Stimulated activated CD8-positive, alpha-beta memory T cell treated with anti-CD3 and anti-CD28 coated beads, Interleukin-12 subunit alpha, Interleukin-12 subunit beta, amount 100 ng/mL, for 24 hours (primary cell): ENCODE data around the gene POLR2E.
"Not testable (repeated sequence)": the region's sequence is repeated elsewhere in the genome, so short reads cannot be mapped to it uniquely, and the experiment has no call there.

Experiments
- DNase-seq: peaks from one replicate; pipeline ENCODE4 v3.0.0-alpha.2; 2020; ENCODE audit errors: extremely low read depth

POLR2E gene

DNA sequence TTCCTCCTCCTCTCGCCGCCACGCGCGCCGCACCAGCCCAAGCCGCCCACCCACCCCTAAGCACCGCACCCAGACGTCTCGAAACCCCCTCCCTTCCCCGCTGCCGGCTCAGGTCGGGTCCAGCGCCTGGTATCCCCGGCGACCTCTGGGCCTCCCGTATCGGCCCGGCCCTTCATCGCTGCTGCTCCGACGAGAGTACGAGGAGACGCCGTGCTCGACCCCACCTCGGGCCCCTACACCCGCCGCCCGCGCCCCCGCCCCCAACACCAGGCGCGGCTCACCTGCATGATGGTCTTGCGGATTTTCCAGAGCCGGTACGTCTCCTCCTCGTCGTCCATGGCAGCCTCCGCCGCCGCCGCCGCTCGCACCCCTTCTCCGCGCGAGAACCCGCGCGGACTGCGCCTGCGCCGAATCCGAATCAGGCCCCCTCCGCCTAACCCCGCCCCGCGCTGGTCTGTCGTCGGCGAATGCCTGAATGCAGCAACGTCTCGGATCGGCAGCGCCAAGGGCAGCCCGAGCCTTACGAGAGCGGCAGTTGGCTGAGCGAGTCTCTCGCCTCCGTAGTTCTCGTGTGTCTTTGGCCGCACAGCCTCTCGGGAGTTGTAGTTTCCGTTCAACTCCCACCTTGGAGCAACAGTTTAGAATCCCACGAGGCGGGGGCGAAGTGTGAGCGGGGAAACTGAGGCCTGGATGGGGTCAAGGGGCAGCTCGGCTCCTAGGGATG, at the start of gene POLR2E:
TSS of gene POLR2E (minus strand) at position 398 of the 724 bp plus-strand sequence. CDS start at position 338, 60 bp downstream.
- peak; percentile 95 for DNase-seq

DNA sequence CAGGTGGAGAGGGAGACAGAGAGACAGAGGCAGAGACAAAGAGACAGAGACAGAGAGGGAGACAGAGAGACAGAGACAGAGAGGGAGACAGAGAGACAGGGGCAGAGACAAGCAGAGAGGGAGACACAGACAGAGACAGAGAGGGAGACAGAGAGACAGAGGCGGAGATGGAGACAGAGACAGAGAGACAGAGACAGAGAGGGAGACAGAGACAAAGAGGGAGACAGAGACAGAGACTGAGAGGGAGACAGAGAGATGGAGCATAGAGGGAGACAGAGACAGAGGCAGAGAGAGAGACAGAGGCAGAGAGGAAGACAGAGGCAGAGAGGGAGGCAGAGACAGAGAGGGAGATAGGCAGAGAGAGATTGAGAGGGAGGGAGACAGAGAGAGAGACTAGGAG, 49.6 kb upstream of the POLR2E start:
- DNase-seq, result no peak

DNA sequence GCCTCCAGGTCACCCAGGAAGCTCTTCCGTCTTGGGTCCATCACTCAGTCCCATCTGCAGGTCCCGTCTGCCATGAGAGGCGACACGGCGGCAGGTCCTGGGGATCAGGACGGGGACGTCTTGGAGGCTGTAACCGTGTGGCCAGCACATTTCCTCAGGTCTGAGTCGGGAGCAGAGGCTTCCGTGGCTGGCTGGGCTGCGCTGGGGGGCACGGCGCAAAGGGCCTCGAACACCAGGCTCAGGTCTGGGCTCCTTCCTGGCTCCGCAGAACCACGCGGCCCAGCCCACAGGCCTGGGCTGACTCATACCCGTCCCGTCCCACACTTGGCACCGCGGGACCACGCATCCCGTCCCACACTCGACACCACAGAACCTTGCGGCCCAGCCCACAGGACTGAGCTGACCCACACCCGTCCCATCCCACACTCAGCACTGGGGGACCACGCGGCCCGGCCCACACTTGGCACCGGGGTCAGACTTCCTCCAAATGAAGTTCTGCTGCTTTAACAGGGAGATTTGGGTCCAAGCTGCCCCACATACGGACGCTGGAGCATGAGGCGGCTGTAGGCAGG, 48.7 kb upstream of the POLR2E start:
- no peak for DNase-seq

DNA sequence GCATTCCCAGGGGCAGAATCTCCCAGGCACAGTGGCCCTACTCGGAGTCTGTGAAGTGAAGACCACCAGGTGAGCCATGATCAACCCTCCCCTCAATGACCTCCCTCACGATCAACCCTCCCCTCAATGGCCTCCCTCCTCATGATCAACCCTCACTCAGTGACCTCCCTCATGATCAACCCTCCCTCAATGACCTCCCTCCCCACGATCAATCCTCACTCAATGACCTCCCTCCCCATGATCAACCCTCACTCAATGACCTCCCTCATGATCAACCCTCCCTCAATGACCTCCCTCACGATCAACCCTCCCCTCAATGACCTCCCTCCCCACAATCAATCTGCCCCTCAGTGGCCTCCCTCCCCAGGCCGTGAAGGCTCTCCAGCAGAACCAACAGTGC, 46.8 kb upstream of the POLR2E start:
- no peak for DNase-seq

DNA sequence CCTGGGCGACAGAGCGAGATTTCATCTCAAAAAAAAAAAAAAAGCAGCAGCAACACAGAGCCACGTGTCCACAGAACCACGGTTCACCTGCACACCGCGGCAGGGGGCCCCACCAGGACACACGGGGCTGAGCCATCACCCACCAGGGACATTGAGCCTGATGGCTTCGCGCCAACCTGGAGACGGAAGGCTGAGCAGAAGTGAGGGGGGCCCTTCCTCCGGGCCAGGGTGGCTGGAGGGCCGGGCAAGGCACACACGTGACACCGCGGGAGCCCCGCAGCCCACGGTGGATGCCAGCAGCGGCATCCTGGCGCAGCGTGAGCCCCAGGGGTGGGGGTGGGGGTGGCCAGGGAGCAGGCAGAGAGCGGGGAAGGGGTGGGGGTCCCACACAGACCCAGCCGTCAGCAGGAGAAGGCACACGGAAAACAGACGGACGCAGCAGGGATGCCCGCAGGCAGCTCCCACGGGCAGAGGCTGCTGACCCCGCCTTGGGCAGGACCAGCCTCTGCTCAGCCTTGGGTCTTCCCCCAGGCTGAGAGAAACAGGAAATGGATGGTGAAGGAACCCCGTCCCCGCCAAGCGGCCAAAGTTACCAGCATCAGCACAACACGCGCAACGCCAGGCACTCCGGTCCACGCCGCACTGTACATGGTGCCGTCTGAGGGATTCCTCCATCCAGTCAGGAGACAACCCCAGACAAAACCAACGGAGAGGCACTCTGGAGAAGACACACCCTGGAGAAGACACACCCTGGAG, 45.3 kb upstream of the POLR2E start:
- no peak for DNase-seq

DNA sequence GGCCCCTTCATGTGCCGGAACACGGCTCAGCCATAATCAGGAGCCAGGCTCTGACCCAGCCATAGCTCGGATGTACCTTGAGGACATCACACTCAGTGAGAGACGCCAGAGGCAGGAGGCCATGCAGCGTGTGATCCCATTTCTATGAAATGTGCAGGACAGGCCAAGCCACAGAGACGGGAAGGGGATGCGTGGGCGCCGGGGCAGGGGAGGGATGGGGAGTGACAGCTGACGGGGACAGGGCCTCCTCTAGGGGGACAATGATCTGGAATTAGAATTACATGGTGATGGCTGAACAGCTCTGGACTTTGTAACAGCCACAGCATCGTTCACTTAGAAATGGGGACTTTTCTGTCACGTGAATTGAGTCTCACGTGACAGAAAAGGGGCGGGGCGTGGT, 44.0 kb upstream of the POLR2E start:
- DNase-seq, result no peak

DNA sequence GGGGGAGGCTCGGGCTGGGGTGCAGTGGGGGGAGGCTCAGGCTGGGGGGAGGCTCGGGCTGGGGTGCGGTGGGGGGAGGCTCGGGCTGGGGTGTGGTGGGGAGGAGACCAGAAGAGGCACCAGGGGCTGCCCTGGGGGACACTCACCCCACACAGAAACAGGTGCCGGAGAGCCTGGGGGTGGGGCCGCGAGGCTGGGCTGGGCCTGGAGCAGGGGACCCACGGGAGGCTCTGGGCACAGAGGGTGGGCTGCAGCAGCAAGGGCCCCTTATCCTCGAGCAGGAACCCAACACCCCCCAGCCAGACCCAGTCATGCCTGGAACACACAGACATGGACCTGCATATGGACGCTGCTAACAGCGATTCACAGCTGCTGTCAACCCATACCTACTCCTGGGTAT, 42.9 kb upstream of the POLR2E start:
- DNase-seq, result no peak

DNA sequence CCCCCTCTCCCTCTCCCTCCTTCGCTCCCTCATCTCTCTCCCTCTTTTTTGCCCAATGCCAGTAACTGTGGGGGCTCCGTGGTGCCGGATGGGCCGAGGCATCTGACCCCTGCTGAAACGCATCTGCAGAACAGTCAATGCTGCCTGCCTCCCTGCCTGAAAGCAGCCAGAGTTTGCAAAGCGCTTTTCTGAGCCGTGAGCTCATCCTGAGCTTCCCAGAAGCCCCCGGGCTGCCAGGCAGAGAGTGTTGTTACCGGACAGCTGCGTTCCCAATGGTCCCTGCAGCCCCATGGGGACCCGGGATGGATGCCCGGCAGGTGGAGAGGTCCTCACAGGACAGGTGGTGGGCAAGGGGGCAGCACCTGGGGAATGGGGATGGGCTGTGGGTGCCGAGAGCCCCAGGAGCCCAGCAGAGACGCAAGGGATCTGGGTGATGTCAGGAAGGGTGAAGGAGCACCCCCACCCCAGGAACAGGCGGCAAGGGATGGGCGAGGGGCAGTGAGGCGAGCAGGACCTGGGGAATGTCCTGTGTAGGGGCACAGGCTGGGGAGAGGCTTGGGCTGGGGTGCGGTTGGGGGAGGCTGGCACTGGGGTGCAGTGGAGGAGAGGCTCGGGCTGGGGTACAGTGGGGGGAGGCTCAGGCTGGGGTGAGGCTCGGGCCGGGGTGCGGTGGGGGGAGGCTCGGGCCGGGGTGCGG, 41.6 kb upstream of the POLR2E start:
- DNase-seq, result no peak

DNA sequence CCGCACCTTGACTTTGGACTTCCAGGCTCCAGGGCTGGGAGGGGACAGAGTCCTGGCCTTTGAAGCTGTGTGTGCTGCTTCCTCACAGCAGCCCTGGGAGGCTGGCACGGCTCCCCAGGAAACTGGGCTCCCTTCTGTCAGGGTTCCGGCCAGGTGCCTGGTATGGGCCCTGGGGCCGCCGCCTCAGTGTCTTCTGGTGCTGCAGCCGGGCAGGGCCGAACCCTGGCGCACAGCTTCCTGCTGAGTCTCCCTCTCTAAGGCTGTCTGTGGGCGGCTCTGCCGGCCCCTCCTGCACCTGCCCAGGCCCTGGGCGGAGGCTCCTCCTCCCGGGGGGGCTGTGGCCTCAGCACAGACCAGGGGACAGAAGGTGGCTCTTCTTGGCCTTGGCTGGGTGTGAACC, 41.0 kb upstream of the POLR2E start:
- DNase-seq, result no peak

DNA sequence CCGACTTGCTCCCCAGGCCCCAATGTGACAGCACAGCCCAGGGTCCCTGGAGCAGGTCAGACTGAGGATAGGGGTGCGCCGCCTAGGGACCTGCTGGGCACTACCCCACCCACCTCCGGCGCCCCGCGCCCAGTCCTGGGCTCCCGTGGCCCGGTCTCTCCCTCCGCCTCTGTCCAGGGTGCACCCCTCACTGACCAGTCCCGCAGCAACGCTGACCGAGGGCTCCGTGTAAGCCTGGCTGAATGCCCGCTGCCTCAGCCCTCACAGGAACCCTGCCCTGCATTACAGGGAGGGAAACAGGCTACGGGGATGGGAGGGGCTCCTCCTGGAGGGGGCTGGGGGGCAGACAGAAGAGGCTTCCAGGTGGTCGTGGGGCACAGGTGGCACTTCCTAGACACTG, 40.3 kb upstream of the POLR2E start:
- no peak for DNase-seq

DNA sequence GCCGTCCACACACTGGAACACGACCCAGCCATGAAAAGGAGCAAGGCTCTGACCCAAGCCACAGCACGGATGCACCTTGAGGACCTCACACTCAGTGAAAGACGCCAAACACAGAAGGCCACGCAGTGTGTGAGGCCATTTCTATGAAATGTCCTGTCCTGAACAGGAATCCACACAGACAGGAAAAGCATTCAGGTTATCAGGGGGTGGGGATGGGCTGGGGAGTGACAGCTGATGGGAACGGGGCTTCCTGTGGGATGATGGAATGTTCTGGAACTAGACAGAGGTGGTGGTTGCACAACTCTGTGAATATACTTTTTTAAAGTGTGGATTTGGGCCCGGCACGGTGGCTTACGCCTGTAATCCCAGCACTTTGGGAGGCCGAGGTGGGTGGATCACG, 39.3 kb upstream of the POLR2E start:
- no peak for DNase-seq

DNA sequence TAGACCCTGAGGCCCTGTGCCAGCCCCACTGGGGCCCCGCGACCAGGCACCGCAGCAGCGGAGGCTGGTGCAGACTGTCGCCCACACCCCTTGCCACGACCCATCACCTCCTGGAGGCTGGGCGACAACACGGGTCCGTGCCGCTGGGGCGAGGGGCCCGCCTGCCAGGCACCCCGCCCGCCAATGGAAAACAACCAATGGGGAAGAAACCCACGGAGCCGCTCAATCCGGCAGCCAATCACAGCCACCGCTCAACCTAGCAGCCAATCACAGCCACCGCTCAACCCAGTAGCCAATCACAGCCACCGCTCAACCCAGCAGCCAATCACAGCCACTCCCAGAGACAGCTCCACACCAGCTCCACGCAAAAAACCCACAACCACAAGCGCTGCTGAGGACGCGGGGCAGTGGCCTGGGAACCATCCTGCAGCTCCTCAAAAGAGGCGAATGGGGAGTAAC, 38.3 kb upstream of the POLR2E start:
- DNase-seq, result peak; percentile 56

DNA sequence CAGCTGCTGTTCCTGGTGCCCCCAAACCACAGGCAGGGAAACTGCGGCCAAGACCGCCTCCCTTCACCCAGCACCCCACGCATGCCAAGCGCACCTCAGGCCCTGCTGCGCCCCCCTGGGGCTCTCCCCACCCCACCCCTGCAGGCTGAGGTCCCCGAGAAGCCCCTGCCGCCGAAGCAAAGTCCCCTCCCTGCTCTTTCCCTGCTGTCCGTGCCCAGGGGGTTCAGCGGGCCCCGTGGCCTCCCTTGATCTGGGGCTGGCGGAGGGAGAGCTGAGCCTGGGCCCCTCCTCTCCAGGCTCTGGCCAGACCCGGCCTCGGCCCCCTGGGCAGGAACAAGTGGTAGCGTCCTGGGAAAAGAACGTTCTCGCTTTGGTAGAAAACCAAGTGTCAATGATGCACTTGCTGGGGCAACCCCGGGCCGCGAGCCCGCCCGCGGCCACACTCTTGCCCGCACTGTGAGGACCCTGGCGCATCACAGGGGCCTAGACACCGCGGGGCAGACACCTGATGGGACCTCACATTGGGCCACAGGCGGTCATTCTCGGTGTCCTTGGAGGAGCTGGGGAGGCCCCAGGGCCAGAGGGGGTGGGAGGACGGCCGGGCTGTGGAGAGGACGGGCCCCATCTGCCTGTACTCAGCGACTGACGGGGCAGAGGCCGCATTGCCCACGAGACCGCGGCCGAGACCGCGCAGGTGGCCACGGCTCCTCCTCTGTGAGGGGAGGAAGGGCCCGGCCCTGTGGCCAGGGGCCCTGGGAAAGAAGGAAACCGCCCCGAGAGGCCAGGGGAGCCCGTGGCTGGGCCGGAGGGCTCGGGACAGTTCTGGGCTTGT, 37.6 kb upstream of the POLR2E start:
- no peak for DNase-seq

DNA sequence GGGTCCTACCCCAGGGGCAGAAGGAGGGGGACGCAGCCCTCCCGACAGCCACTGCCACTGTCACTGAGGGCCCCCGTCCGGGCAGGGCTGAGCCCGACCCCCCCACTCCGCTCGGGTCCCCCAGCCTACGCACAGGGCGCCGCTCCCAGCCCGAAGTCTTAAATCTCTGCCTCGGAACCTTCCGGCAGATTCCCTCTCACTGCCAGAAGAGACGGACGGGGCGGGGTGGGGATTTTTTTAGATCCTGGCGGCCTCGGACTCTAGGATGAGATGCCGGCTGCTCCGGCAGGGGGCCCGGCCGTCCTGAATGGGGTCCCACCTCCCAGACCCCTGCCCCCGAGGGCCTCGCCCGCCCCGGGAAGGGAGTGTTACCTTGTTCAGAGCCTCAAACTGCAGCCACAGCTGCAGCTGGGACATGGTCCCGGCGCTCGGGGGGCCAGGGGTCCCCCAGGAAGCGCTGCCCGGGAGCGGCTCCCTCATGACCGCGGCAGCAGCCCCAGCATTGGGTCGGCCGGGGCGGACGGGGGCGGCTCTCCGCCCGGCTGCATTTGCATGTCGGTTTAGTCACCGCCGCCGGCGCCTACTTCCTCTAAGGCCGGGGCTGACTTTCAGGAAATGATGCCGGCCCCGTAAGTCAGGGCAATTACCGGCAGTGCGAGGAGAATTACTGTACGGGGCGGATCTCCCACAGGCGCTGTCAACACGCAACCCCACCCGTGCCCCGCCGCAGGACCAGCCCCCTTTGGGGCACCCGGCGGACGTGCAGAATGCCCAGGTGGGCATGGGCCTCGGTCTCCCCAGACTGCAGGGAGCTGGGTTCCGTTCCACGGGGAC, 36.8 kb upstream of the POLR2E start:
- DNase-seq, result peak; percentile 71

DNA sequence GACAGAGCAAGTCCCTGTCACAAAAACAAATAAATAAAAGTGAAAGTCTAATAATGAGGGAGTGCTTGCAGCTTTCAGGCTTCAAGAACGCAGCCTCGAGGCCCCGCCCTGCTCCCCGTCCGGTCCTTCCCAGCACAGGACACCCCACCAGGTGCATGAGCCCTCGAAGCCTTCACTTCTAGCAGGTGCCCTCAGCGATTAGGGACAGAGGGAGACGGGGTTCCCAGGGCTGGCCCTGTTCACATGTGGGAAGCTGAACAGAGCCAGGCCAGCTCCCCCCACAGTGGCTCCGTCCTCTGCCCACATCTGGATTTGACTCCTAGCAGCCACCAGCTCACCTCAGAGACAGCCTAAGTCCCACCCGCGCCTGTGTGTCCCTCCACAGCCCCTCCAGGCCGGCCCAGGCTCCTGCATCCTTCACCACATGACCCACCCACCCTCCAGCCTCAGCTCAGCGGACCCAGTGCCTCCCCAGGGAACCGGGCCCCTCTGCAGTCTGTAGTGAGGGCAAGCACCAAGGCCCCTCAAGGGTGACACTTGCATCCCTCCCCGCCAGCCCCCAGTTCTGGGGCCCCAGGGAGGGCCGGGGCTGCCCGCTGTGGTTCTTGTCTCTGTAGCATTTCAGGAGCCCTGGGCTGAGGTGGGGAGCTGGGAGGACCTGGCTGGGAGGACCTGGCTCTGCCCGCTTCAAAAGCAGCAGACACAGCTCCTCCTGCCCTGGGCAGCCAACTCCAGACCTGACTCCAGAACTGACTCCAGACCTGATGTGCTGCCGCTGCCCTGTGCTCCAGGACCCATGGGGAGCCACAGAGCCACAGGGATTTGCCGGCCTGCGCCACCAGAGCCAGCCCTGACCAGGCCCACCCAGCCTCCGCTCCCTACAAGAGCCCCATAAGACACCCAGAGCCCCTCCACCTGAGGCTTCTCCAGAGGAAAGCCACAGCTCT, 35.9 kb upstream of the POLR2E start:
- DNase-seq, result no peak

DNA sequence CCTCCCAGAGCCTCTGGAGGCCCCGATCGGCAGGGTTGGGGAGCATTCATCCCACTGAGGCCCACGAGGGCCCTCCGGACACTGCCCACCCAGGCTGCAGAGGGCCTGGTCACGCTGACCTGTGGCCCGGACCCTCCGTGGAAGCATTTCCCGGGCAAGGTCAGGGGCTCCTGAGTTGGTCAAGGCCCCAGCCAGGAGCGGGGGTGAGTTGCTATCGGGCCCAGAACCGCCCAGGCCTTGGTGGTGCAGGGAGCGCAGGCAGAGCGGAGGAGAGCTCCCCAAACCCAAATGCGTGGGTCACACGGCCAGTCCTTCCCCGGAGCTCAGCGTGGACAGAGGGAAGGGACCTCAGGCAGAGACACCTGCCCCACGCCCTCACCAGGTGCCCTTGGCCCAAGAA, 34.4 kb upstream of the POLR2E start:
- DNase-seq, result no peak

DNA sequence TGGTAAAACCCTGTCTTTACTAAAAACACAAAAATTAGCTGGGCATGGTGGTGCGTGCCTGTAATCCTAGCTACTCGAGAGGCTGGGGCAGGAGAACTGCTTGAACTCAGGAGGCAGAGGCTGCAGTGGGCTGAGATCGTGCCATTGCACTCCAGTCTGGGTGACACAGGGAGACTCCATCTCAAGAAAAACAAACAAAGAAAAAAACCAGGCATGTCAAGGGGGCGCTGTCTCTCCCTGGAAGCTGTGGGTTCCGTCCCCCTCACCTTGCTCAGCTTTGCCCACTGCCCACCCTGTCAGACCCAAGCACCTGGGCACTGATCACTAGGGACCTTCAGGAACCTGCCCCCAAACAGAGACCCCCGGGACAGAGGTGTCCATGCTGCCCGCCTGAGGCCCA, 33.9 kb upstream of the POLR2E start:
- not testable (repeated sequence) for DNase-seq

DNA sequence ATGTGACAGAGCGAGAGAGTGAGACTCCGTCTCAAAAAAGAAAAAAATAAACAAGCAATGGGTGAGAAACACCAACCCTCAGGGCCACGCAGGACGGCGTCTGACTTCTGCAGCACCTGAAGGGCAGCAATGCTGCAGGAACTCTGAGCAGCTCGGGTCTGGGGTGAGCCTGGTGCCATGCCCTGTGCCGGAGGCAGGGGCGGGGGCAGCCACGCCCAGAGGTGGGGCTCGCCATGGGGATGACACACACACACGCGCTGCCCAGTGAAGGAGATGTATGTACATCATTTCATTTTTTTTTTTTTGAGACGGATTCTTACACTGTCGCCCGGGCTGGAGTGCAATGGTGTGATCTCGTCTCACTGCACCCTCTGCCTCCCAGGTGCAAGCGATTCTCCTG, 32.9 kb upstream of the POLR2E start:
- no peak for DNase-seq

DNA sequence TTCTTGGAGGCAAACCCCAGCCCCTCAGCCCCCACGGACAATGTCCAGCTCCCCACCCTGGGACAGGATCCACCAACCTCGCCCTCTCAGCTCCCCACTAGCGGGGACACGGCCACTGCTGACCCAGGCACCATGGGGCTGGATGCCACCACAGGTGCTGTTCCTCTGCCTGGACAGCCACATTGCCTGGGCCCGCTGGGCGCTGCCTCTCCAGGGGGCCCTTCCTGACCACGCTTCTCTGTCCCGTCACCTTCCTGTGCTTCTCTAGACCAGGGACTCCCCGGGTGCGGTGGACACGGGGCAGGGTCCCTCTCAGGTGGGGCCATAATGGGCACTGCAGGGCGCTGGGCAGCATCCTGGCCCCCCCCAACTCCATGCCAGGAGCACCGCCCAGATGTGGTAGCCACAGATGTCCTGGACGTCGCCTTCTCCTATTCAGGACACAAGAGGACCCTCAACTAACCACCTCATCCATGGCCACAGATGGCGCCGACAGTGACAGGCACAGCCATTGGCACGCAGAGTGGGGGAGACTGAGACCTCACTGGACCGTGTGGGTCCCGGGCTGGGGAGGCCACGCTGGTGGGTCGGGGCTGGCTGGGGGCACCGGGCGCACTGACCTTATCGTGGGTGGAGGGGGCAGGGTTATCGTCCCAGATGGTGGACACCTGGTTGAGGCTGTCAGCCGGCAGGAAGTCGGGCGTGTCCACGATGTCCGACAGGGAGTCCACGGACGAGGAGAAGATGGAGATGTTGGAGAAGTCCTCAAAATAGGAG, 32.0 kb upstream of the POLR2E start:
- no peak for DNase-seq
